ENCODE measurements around the gene CPPED1. TPM values are rescaled to one million over a fixed set of nuclear protein-coding genes. Genes with fewer than 3 reads are reported as not detected.

The CPPED1 gene
- total RNA-seq, result 10 to 100 TPM in 1 of 2 donors, 1 to 10 TPM in 1; 8.8 to 13.3 TPM
- polyA plus RNA-seq (ENCODE audit: insufficient read length in 2 of 2), result 1 to 10 TPM; 9.4 to 9.7 TPM
- long read RNA-seq, donor 1, full-length matches to known transcripts, result 2 of 2 reads
- long read RNA-seq, donor 1, partial matches to known transcripts, result 0 of 2 reads
- long read RNA-seq, donor 1, other reads (novel, unspliced or antisense), result 0 of 2 reads
- long read RNA-seq, donor 2, full-length matches to known transcripts, result 2 of 2 reads
- long read RNA-seq, donor 2, partial matches to known transcripts, result 0 of 2 reads
- long read RNA-seq, donor 2, other reads (novel, unspliced or antisense), result 0 of 2 reads
- long read RNA-seq, donor 3, full-length matches to known transcripts, result 3 of 3 reads
- long read RNA-seq, donor 3, partial matches to known transcripts, result 0 of 3 reads
- long read RNA-seq, donor 3, other reads (novel, unspliced or antisense), result 0 of 3 reads
- long read RNA-seq, donor 4, full-length matches to known transcripts, result 5 of 5 reads
- long read RNA-seq, donor 4, partial matches to known transcripts, result 0 of 5 reads
- long read RNA-seq, donor 4, other reads (novel, unspliced or antisense), result 0 of 5 reads

- Histone ChIP-seq H3K9me3 (ENCODE audit: control insufficient read depth, insufficient read depth, low read length) (no peaks in the 10 kb centered on the region), H3K27me3 (ENCODE audit: control insufficient read depth, insufficient read depth, low read length) (no peaks in the 10 kb centered on the region), H3K4me3 (ENCODE audit: low read depth, low read length) (peak within 1 kb of the TSS; percentile 69), H3K27ac (ENCODE audit: low read depth, low read length) (peak within 1 kb of the TSS; percentile 76), H3K4me1 (ENCODE audit: control insufficient read depth, insufficient read depth, low read length) (peaks cover 9% of the 10 kb centered on the region), H3K36me3 (ENCODE audit: control insufficient read depth, insufficient read depth, low read length) (no peaks in the 10 kb centered on the region)
- peak; percentile 72 to 97 (median 78) for DNase-seq (ENCODE audit: low read depth in 4 of 6, low spot score in 6 of 6)
- WGBS (ENCODE audit: insufficient coverage), result 3% methylated on average over 52 of the region's 56 CpGs
These were observed at the start of gene CPPED1 for GRCh38 chr16:12803203-12804093. TSS of gene CPPED1 (minus strand) at chr16:12803887. CDS start at chr16:12803776, 111 bp downstream.

- Histone ChIP-seq H3K36me3 (ENCODE audit: control insufficient read depth, insufficient read depth, low read length) (no peaks in the 10 kb centered on the region), H3K27ac (ENCODE audit: low read depth, low read length) (no peak overlapping the region), H3K4me3 (ENCODE audit: low read depth, low read length) (no peak overlapping the region), H3K4me1 (ENCODE audit: control insufficient read depth, insufficient read depth, low read length) (no peaks in the 10 kb centered on the region), H3K9me3 (ENCODE audit: control insufficient read depth, insufficient read depth, low read length) (no peaks in the 10 kb centered on the region), H3K27me3 (ENCODE audit: control insufficient read depth, insufficient read depth, low read length) (no peaks in the 10 kb centered on the region)
- WGBS (ENCODE audit: insufficient coverage), result no CpG with 5 or more reads among the region's 2 CpGs
- no peak for DNase-seq (ENCODE audit: low read depth in 4 of 6, low spot score in 6 of 6)
These were observed 46.5 kb upstream of the CPPED1 start for GRCh38 chr16:12850186-12850585.

DNA sequence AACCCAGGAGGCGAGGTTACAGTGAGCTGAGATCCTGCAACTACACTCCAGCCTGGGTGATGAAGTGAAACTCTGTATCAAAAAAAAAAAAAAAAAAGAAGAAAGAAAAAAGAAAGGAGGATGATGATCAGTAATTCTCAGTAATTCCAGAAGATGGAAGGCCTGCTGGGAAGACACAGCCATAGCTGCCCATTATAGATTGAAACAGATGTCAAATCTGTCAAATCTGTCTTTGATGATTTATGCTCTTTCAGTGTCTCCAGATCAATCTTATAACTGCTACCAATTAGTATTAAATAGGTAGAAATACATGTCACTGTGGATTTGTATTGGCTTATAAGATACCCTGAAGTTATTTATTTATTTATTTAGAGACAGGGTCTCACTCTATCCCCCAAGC is 42.9 kb upstream of the CPPED1 start:
- no peak overlapping the region for H3K4me3 ChIP-seq (ENCODE audit: low read depth, low read length)
- WGBS (ENCODE audit: insufficient coverage), result no CpG with 5 or more reads among the region's 1 CpG
- no peak overlapping the region for H3K27ac ChIP-seq (ENCODE audit: low read depth, low read length)
- no peaks in the 10 kb centered on the region for H3K4me1 ChIP-seq (ENCODE audit: control insufficient read depth, insufficient read depth, low read length)
- no peaks in the 10 kb centered on the region for H3K36me3 ChIP-seq (ENCODE audit: control insufficient read depth, insufficient read depth, low read length)
- DNase-seq (ENCODE audit: low read depth in 4 of 6, low spot score in 6 of 6), result no peak
- H3K27me3 ChIP-seq (ENCODE audit: control insufficient read depth, insufficient read depth, low read length), result no peaks in the 10 kb centered on the region
- no peaks in the 10 kb centered on the region for H3K9me3 ChIP-seq (ENCODE audit: control insufficient read depth, insufficient read depth, low read length)

DNA sequence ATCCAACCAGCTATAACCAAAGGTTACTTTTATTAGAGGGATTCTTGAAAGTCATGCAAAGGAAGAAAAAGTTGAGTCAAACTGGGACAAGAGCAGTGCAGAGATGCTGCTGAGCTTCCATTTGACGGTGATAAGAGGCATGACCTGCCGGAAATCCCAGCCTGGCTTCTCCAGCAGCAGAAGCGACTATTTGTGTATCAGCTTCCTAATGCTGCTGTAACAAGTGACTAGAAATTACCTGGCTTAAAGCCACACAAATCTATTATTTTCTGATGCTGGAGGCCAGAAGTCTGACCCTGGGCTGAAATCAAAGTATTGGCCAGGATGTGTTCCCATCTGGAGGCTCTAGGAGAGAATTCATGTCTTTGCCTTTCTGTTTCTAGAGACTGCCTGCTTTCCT is 41.6 kb upstream of the CPPED1 start:
- no peak for DNase-seq (ENCODE audit: low read depth in 4 of 6, low spot score in 6 of 6)
- no peak overlapping the region for H3K4me3 ChIP-seq (ENCODE audit: low read depth, low read length)
- H3K9me3 ChIP-seq (ENCODE audit: control insufficient read depth, insufficient read depth, low read length), result no peaks in the 10 kb centered on the region
- H3K4me1 ChIP-seq (ENCODE audit: control insufficient read depth, insufficient read depth, low read length), result no peaks in the 10 kb centered on the region
- no peak overlapping the region for H3K27ac ChIP-seq (ENCODE audit: low read depth, low read length)
- no peaks in the 10 kb centered on the region for H3K36me3 ChIP-seq (ENCODE audit: control insufficient read depth, insufficient read depth, low read length)
- no peaks in the 10 kb centered on the region for H3K27me3 ChIP-seq (ENCODE audit: control insufficient read depth, insufficient read depth, low read length)
- WGBS (ENCODE audit: insufficient coverage), result 96% methylated on average over 3 of the region's 3 CpGs

DNA sequence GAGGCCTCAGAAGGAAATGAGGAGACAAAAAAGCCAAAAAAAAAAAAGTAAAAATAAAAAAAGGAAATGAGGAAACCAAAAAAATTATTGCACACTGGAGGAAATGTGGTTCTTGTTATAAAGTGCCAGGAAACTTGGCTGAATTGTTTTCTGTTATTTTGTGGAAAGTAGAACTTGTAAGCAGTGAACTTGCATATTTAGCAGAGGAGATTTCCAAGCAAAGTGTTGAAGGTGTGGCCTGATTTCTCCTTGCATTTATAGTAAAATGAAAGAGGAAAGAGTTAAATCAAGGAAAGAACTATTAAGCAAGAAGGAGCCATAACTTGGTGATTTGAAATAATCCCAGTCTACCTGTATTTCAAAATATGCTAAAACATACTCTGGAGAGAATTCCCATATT is 34.1 kb upstream of the CPPED1 start:
- H3K4me3 ChIP-seq (ENCODE audit: low read depth, low read length), result no peak overlapping the region
- H3K27ac ChIP-seq (ENCODE audit: low read depth, low read length), result no peak overlapping the region
- DNase-seq (ENCODE audit: low read depth in 4 of 6, low spot score in 6 of 6), result no peak
- peaks cover 3% of the 10 kb centered on the region for H3K9me3 ChIP-seq (ENCODE audit: control insufficient read depth, insufficient read depth, low read length)
- no peaks in the 10 kb centered on the region for H3K27me3 ChIP-seq (ENCODE audit: control insufficient read depth, insufficient read depth, low read length)
- peaks cover 3% of the 10 kb centered on the region for H3K4me1 ChIP-seq (ENCODE audit: control insufficient read depth, insufficient read depth, low read length)
- H3K36me3 ChIP-seq (ENCODE audit: control insufficient read depth, insufficient read depth, low read length), result no peaks in the 10 kb centered on the region

DNA sequence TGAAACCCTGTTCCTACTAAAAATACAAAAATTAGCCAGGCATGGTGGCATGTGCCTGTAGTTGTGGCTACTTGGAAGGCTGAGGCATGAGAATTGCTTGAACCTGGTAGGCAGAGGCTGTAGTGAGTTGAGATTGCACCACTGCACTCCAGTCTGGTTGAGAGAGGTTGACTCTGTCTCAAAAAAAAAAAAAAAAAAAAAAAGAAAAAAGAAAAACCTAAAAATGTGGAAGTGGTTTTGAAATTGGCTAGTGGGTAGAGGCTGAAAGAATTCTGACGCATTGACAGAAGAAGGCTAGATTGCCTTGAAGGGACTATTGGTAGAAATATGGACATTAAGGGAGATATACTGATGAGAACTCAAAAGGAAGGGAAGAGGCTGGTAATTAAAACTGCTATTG is 33.6 kb upstream of the CPPED1 start:
- Histone ChIP-seq H3K36me3 (ENCODE audit: control insufficient read depth, insufficient read depth, low read length) (no peaks in the 10 kb centered on the region), H3K27ac (ENCODE audit: low read depth, low read length) (no peak overlapping the region), H3K4me3 (ENCODE audit: low read depth, low read length) (no peak overlapping the region), H3K4me1 (ENCODE audit: control insufficient read depth, insufficient read depth, low read length) (peaks cover 3% of the 10 kb centered on the region), H3K9me3 (ENCODE audit: control insufficient read depth, insufficient read depth, low read length) (peaks cover 3% of the 10 kb centered on the region), H3K27me3 (ENCODE audit: control insufficient read depth, insufficient read depth, low read length) (no peaks in the 10 kb centered on the region)
- WGBS (ENCODE audit: insufficient coverage), result 100% methylated on average over 1 of the region's 1 CpG
- DNase-seq (ENCODE audit: low read depth in 4 of 6, low spot score in 6 of 6), result no peak

- Histone ChIP-seq H3K36me3 (ENCODE audit: control insufficient read depth, insufficient read depth, low read length) (no peaks in the 10 kb centered on the region), H3K27me3 (ENCODE audit: control insufficient read depth, insufficient read depth, low read length) (no peaks in the 10 kb centered on the region), H3K27ac (ENCODE audit: low read depth, low read length) (no peak overlapping the region), H3K4me1 (ENCODE audit: control insufficient read depth, insufficient read depth, low read length) (peaks cover 3% of the 10 kb centered on the region), H3K9me3 (ENCODE audit: control insufficient read depth, insufficient read depth, low read length) (peaks cover 3% of the 10 kb centered on the region), H3K4me3 (ENCODE audit: low read depth, low read length) (no peak overlapping the region)
- WGBS (ENCODE audit: insufficient coverage), result 45% methylated on average over 7 of the region's 10 CpGs
- DNase-seq (ENCODE audit: low read depth in 4 of 6, low spot score in 6 of 6), result peak in 5 of 6 donors; percentile 15 to 90 (median 33)
These were observed 30.2 kb upstream of the CPPED1 start for GRCh38 chr16:12833926-12834325.

GRCh38 chr16:12829096-12829888 is 25.6 kb upstream of the CPPED1 start:
- H3K27ac ChIP-seq (ENCODE audit: low read depth, low read length), result no peak overlapping the region
- DNase-seq (ENCODE audit: low read depth in 4 of 6, low spot score in 6 of 6), result no peak
- peaks cover 3% of the 10 kb centered on the region for H3K4me1 ChIP-seq (ENCODE audit: control insufficient read depth, insufficient read depth, low read length)
- no peaks in the 10 kb centered on the region for H3K27me3 ChIP-seq (ENCODE audit: control insufficient read depth, insufficient read depth, low read length)
- WGBS (ENCODE audit: insufficient coverage), result 92% methylated on average over 5 of the region's 11 CpGs
- H3K36me3 ChIP-seq (ENCODE audit: control insufficient read depth, insufficient read depth, low read length), result no peaks in the 10 kb centered on the region
- no peaks in the 10 kb centered on the region for H3K9me3 ChIP-seq (ENCODE audit: control insufficient read depth, insufficient read depth, low read length)
- H3K4me3 ChIP-seq (ENCODE audit: low read depth, low read length), result no peak overlapping the region

DNA sequence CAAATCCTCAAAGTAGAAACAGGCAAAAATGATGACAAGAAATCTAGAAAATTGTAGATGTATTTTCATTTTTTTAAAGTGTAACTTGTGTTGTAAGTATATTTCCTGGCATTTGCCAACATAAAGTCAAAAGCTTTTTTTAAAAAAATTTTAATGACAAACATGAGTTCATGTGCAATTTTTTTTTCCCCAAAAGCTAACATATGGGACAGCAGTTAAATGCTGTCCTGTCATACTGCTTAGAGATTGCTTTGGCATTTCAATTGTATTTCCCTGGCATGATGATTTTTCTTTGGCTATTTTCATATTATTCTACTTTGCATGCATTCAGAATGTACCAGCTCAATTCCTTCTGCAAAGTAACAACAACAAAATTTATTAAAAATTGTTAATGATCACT is 24.5 kb upstream of the CPPED1 start:
- no peaks in the 10 kb centered on the region for H3K27me3 ChIP-seq (ENCODE audit: control insufficient read depth, insufficient read depth, low read length)
- H3K4me3 ChIP-seq (ENCODE audit: low read depth, low read length), result no peak overlapping the region
- H3K36me3 ChIP-seq (ENCODE audit: control insufficient read depth, insufficient read depth, low read length), result no peaks in the 10 kb centered on the region
- DNase-seq (ENCODE audit: low read depth in 4 of 6, low spot score in 6 of 6), result peak in 1 of 6 donors; percentile 70
- H3K9me3 ChIP-seq (ENCODE audit: control insufficient read depth, insufficient read depth, low read length), result no peaks in the 10 kb centered on the region
- H3K27ac ChIP-seq (ENCODE audit: low read depth, low read length), result no peak overlapping the region
- H3K4me1 ChIP-seq (ENCODE audit: control insufficient read depth, insufficient read depth, low read length), result no peaks in the 10 kb centered on the region

Data from spinal cord (tissue), 10 donors.